ENCODE measurements around the gene PRKCH. TPM values are rescaled to one million over a fixed set of nuclear protein-coding genes. Genes with fewer than 3 reads are reported as not detected.

The PRKCH gene
- total RNA-seq, 1 donor from 2014 or later = 19.1 TPM

- DNase-seq (ENCODE audit: extremely low spot score, unreplicated experiment) = no peak
- Mint-ChIP-seq H3K27ac (peak overlapping the region; percentile 63), H3K4me1 (ENCODE audit: unreplicated experiment) (peaks cover 43% of the 10 kb centered on the region), H3K27me3 (no peaks in the 10 kb centered on the region), H3K9me3 (no peaks in the 10 kb centered on the region), H3K4me3 (peak overlapping the region; percentile 71), H3K36me3 (peaks cover 2% of the 10 kb centered on the region)
- TF ChIP-seq CTCF (conservative IDR thresholded peaks at IDR 0.05) = peak; percentile 21
Observed at GRCh38 chr14:61470261-61470960, 149.0 kb downstream of the PRKCH start.

GRCh38 chr14:61470961-61471293 lies 149.5 kb downstream of the PRKCH start:
- no peak for TF ChIP-seq CTCF (conservative IDR thresholded peaks at IDR 0.05)
- Mint-ChIP-seq H3K9me3 (no peaks in the 10 kb centered on the region), H3K27ac (peak overlapping the region; percentile 63), H3K36me3 (no peaks in the 10 kb centered on the region), H3K4me1 (ENCODE audit: unreplicated experiment) (peaks cover 43% of the 10 kb centered on the region), H3K27me3 (no peaks in the 10 kb centered on the region), H3K4me3 (peak overlapping the region; percentile 70)
- DNase-seq (ENCODE audit: extremely low spot score, unreplicated experiment) = no peak

- Mint-ChIP-seq H3K4me1 (ENCODE audit: unreplicated experiment) (peaks cover 47% of the 10 kb centered on the region), H3K9me3 (no peaks in the 10 kb centered on the region), H3K27ac (peak overlapping the region; percentile 63), H3K4me3 (peak overlapping the region; percentile 72), H3K27me3 (no peaks in the 10 kb centered on the region), H3K36me3 (no peaks in the 10 kb centered on the region)
- DNase-seq (ENCODE audit: extremely low spot score, unreplicated experiment) = no peak
- TF ChIP-seq CTCF (conservative IDR thresholded peaks at IDR 0.05) = no peak
Observed at GRCh38 chr14:61471297-61472005, 150.1 kb downstream of the PRKCH start.

GRCh38 chr14:61472011-61472672 lies 150.8 kb downstream of the PRKCH start:
- Mint-ChIP-seq H3K4me1 (ENCODE audit: unreplicated experiment) (peaks cover 49% of the 10 kb centered on the region), H3K9me3 (no peaks in the 10 kb centered on the region), H3K36me3 (no peaks in the 10 kb centered on the region), H3K27ac (peak overlapping the region; percentile 43), H3K27me3 (no peaks in the 10 kb centered on the region), H3K4me3 (peak overlapping the region; percentile 72)
- DNase-seq (ENCODE audit: extremely low spot score, unreplicated experiment) = no peak
- TF ChIP-seq CTCF (conservative IDR thresholded peaks at IDR 0.05) = no peak

GRCh38 chr14:61472801-61473376 lies 151.5 kb downstream of the PRKCH start:
- no peak for TF ChIP-seq CTCF (conservative IDR thresholded peaks at IDR 0.05)
- Mint-ChIP-seq H3K9me3 (no peaks in the 10 kb centered on the region), H3K27me3 (no peaks in the 10 kb centered on the region), H3K36me3 (no peaks in the 10 kb centered on the region), H3K4me3 (no peak overlapping the region), H3K27ac (peak overlapping the region; percentile 43), H3K4me1 (ENCODE audit: unreplicated experiment) (peaks cover 50% of the 10 kb centered on the region)
- no peak for DNase-seq (ENCODE audit: extremely low spot score, unreplicated experiment)

All from type B pancreatic cell (in vitro differentiated cells).